HG03565 (cell line): ENCODE data around the gene PROX1.

Source experiments
- ATAC-seq: cut with Tn5 transposase; IDR thresholded peaks from one replicate; pipeline ENCODE4 v1.9.1; 2021; ENCODE audit warnings: mild to moderate bottlenecking, moderate library complexity; ENCODE audit not compliant: unreplicated experiment

Gene PROX1

GRCh38 chr1:213997038-213997771 is 9.4 kb downstream of the PROX1 start:
- no peak for ATAC-seq

GRCh38 chr1:213997772-213998107 is 10.0 kb downstream of the PROX1 start:
- ATAC-seq: no peak

GRCh38 chr1:213998785-213999184 is 11.0 kb downstream of the PROX1 start:
- no peak for ATAC-seq

DNA sequence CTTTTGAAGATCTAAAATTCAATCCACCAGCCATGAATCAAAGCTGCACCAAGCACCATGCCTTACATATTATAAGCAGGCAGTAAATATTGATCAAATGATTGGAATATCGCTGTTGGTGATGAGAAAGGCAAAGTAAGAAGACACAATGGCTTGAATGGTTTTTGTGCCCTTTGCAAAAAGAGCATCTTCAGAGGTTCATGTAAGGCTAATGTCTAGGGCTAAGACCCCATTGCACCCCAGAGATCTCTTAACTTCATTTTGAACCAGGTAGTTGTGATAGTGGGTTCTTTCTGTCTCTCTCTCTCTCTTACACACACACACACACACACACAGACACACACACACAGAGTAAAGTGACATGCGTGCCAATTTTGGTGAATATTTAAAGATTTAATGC is 12.0 kb downstream of the PROX1 start:
- ATAC-seq: no peak

- no peak for ATAC-seq
Measured at GRCh38 chr1:214002060-214002459, 14.3 kb downstream of the PROX1 start.

DNA sequence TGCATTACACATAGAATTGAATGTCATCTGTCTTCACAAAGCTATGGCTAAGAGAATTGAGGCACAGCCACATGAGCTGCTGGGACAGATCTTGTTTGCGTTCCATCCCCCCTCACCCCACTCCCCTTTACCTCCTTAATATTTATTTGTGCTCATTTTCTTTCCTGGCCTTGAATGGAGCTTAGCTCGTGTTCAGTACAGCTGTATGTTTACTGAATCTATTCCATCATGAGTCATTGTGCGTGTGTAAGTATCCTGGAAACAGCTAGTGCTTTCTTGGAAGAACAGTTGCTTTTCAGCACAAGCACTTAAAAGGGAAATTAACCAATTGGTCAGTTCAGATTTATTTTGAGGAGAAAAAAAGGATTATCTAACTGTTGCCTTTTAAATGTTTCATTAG is 14.7 kb downstream of the PROX1 start:
- ATAC-seq: no peak

- no peak for ATAC-seq
Measured at GRCh38 chr1:214003233-214003632, 15.5 kb downstream of the PROX1 start.

DNA sequence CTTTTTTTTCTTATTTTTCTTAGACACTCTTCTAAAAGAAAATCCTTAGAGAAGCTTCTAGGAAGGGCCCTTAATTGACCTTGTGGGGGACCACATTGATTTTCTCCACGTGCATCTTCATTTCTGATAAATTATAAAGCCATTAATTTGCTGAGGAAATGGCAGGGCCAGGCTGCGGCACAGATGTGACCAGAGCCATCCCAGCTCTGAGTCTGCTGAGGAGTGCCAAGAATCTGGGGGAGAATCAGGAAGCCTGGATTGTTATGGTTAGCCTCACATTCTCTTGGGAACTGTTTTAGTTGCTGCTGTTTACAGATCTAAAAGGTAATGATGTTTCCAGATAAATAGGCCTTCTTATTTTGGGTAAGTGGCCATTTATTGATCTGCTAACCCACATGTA is 16.2 kb downstream of the PROX1 start:
- no peak for ATAC-seq

DNA sequence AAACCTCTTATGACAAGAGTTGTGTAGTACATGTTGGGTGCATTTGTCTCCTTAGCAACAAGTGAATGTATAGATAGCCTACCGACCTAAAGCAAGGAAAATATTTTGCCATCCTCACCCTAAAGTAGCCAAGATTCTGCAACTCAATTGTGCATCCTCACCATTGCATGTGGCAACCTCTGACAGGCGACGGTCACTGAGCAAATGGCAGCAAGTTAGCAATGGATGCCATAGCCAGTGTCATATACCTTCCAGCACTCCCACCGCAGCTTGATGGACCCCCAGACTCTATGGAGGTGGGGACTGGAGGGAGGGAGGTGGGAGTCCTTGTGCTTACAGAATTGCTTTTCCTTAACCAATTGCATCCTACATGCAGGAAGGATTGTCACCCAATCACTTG is 17.0 kb downstream of the PROX1 start:
- no peak for ATAC-seq

GRCh38 chr1:214005708-214006107 is 17.9 kb downstream of the PROX1 start:
- no peak for ATAC-seq

GRCh38 chr1:214006845-214007244 is 19.1 kb downstream of the PROX1 start:
- ATAC-seq: no peak

DNA sequence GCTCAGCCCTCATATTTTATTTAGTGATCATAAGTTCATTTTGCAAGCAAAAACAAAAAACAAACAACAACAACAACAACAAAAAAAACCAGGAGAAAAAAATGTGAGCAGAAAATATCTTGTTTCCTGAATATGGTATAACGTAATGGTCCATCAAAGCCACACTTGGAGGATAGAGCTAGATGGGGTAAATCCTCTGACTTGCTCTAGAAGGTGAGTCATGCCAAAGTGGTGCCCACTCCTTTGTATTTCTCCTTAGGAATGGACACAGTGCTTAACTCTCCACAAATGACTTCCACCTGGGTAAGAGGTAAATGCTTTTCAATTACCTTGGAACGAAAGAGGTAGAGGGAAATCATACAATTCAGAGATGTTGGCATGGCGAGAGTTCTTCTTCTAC is 20.6 kb downstream of the PROX1 start:
- no peak for ATAC-seq

GRCh38 chr1:214008791-214009422 is 21.1 kb downstream of the PROX1 start:
- ATAC-seq: no peak

GRCh38 chr1:214009423-214010196 is 21.8 kb downstream of the PROX1 start:
- no peak for ATAC-seq

DNA sequence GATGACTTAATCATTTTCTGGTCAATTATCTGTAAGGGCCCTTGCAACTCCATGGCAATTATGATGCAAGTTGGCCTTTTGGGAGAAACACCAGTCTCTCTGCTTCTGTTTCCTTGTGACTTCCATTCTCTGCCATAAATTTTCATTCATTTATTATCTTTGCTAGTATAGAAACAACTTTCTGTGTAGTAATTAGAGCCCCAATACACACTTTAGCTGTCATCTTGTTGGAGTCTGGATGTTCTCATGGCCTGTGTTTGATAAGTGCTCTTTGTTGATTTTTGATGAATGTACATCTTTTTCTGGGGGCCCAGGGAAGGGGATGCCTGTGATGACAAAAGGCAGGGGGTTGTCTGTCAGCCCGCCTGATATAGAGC is 22.4 kb downstream of the PROX1 start:
- no peak for ATAC-seq

DNA sequence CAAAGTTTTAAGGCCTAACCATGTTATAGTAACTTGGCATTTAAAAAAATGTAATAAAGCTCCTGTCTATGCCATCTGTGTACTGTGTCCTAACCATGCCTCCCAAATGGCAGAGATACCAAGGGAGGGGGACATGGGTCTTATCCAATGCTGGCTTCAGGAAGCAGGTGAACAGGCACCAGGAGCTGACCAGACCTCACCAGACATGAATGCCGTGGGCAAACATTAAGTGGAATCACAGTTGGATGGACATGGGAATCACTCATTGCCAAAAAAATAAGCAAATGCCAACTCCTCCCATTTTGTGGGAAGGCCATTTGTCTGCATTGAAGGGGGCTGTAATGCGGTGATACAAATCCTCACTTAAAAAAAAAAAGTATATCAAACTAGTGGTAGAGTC is 22.9 kb downstream of the PROX1 start:
- ATAC-seq: no peak

- no peak for ATAC-seq
Measured at GRCh38 chr1:214012418-214012817, 24.6 kb downstream of the PROX1 start.

DNA sequence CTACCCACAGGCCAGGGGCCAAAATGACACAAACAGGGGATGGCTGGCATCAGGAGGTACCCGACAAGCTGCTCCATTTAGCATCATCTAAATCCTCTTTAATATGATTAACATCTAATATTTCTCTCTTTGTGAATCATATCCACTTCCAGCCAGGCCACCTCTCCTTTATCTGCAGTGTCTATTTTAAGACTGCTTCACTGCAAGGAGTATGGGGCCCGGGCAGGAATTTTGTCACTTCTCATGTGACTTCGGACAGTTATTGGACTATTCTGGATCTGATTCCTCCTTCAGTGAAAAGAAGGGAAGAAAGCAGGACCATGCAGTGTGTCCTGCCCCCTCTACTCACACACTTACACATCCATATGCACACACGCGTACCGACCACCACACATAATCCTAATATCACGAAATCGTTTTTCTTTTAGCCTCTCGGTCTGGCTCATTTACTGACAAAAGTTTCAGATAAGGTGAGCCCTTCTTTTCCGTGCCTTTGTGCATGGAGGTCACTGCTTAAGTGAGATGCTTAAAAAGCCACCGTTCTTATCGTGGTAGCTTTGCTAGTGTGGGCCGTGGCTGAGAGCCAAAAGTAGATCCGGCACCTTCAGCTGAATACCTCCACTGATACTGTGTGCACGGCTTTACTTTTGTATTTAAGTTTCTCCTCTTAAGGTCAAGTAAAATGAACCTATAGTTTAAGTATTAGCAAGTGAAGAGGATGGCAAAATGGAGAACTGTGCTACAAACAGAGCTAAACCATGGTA is 26.0 kb downstream of the PROX1 start:
- ATAC-seq: no peak

GRCh38 chr1:214014730-214015129 is 27.0 kb downstream of the PROX1 start:
- no peak for ATAC-seq

DNA sequence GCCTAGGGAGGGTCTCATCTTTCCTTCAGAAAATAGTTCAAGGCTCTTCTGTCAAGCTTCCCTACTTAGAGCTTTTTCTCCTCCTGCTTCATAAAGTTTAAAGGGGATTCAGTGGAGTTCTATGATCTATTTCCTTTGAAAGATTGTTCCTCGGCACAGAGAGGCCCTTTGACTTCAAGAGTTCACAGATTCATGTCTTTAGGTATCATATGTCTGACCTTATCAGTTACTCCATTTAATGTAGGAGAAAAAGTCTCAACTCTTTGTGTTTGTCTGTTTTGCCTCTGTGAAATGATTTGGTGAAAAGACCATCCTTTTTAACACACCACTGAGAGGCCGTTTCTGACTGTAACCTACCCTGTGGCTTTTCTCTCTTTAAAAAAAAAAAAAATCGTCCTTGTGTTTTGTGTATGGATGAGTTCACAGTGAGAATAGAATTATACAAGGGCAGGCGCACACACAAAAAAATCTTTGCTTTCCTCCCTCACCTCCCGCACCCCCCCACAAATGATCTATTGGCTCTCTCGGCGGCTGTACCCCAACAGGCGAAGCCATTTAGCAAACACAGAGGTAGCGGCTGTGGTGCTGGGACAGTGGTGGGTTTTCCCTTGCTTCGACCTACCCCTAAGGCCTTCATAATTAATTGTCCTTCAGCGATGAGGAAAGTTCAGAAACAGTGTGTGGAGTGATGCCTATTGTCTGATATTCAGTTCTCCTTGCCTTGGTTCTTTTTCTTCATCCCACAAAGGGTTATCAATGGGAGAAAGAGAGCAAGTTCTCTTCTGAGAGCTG is 29.6 kb downstream of the PROX1 start:
- ATAC-seq: no peak
